Subcutaneous adipose tissue (tissue), 4 donors: ENCODE measurements around the gene NELL1. TPM values are rescaled to one million over a fixed set of nuclear protein-coding genes. Genes with fewer than 3 reads are reported as not detected.

Experiments
- total RNA-seq, 4 donors: library from RNA; depleted of rRNA; stranded (reverse); fragments of >200 nt; gene quantifications; one replicate each; pipeline ENCODE4 v1.1.0, GENCODE V29; 2016
- TF ChIP-seq, protein P1 (sequence below): fragments of 450-650 bp; IDR thresholded peaks from one replicate; pipeline ENCODE4 v1.5.1; 2016; ENCODE audit warnings: low read depth, mild to moderate bottlenecking, control low read depth, antibody characterized with exemption, moderate library complexity

The NELL1 gene
- total RNA-seq, 4 donors from 2014 or later, result not detected

DNA sequence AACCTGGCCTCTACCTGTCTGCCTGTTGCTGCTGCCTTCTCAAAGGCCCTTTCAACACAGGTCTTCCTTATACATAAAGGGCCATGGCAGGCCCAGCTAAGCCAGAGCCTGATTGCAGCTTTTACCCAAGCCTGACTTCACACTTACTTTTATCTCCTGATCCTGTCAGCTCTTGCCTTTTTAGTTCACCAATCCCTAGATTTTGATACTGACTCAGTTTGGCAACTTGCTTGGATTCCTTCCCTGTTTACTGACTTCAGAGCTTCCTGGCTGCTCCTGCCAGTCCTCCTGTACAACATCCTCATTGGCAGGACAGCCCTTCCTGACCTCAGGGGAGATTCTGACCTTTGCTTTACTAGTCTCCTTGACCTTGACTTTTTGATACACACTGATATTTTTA lies 195.2 kb downstream of the NELL1 start:
- TF ChIP-seq, protein P1, sequence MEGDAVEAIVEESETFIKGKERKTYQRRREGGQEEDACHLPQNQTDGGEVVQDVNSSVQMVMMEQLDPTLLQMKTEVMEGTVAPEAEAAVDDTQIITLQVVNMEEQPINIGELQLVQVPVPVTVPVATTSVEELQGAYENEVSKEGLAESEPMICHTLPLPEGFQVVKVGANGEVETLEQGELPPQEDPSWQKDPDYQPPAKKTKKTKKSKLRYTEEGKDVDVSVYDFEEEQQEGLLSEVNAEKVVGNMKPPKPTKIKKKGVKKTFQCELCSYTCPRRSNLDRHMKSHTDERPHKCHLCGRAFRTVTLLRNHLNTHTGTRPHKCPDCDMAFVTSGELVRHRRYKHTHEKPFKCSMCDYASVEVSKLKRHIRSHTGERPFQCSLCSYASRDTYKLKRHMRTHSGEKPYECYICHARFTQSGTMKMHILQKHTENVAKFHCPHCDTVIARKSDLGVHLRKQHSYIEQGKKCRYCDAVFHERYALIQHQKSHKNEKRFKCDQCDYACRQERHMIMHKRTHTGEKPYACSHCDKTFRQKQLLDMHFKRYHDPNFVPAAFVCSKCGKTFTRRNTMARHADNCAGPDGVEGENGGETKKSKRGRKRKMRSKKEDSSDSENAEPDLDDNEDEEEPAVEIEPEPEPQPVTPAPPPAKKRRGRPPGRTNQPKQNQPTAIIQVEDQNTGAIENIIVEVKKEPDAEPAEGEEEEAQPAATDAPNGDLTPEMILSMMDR, result no peak

DNA sequence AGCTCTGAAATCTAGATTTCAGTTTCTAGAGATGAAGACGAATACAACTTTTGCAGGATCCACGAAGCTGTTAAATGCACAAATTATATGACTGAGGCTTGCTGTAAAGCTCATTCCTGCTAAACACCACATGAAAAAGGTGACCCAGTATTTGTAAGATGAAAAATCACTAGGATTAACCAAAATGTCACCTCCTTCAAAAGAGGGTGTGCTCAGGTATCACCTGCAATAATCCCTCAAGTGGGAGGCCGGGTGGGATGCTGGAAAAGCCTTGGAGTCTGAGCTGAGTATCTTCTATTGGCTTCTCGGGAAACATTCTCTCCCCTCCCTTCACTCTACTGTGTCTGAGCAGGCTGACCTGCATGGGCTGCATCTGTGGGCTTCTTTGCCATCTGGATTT lies 195.8 kb downstream of the NELL1 start:
- TF ChIP-seq, protein P1, result no peak

DNA sequence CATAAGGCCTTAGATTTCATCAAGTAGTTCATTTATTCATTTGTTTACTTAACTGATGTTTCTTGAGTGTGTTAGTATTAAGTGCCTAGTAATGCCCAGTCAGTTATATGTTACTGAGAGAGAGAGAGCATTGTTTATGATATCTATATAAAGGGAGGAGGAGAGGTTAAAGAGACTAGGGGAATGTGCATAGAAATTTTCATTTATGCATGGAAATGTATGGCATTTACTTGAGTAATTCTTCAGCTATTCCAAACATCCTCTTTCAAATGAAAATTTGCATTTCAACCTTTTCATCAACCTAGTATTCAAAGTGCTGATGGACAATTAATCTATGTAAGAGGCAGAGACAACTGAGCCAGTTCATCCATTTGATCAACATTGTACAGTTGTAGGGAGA lies 199.7 kb downstream of the NELL1 start:
- TF ChIP-seq, protein P1, result no peak

DNA sequence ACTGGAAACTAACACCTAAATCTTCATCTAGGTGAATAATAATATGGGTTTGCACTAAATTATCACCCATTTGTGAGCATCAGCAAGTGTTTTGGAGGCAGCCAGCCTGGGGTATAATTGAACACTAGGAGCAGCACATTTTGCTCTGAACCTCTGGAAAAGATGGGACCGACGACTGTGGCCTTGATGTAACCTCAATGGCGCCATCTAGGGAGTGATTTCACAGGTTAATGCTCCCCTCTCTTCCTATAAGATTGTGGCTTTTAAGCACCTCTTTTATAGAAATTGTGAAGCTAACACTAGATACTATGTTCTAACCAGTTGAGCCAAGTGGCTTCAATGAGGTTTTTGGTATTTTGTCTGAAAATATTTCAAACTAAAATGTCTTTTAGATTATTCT lies 203.7 kb downstream of the NELL1 start:
- TF ChIP-seq, protein P1, result no peak

DNA sequence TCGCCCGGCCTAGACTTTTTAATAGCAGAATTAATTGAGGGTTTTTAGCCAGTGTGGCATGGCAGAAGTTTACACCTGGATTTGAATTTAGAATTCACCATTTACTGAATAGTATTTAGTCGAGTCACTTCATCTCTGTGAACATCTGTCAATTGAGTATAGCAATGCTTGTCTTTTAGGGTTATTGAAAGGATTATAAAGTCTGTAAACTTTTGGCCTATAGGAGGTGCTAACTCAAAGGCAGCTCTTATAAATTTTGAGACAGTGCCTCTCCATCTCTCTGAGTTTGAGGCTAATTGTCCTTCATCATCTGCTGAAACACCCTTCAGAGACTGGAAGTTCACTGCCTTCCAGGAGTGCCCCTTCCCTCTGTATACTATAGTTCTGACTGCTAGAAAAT lies 205.0 kb downstream of the NELL1 start:
- TF ChIP-seq, protein P1, result no peak

DNA sequence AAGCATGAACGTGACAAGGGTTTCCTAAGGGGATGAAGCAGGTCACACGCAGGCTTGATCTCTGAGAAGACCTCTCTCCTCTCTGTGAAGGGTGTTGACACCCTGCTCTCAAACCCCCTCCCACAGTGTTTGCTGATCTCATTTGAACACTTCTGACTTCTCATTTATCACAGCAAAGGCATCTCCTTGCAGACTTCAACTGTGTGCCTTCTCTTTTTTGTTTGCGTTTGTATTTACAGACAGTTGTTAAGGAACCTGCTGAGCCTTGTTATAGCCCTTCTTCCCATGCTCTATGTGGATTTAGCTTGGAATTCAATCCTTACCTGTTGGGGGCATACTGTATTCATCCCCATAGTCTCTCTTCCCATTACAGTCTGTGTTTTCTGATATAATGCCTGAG lies 206.5 kb downstream of the NELL1 start:
- TF ChIP-seq, protein P1, result no peak

DNA sequence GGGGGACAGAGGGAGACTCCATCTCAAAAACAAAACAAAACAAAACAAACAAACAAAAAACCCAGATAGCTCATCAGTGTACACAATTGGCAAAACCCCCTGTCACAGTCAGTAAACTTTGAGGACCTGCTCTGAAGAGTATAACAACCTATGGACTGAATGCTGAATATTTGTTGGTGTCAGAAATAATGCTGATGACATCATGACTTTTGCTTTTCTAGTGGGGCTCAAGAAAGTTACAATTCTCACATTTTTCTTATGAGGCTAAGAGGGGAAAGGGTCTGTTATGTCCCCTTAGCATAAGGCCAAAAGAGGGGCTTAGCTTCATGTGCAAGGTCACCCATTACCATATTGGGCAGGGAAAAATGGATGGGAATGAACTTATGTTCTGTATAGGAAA lies 207.4 kb downstream of the NELL1 start:
- TF ChIP-seq, protein P1, result no peak

DNA sequence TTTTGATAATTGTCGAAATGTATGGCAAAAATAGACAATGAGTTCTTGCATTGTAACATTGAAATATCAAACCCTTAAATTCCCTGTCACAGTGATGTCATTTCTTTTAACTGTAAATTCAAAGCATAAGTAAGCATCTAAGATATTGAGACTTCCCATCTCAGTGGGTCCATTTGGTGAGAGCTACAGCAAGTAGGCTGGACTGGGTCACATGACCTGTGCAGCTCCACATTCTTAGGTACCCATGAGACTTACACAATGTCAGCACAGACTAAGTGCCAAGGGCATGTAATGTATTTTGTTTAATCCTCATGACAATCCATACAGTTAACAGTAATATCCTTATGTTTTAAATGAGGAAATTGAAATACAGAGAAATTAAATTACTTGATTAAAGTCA lies 210.7 kb downstream of the NELL1 start:
- TF ChIP-seq, protein P1, result no peak
